Epithelial cell of proximal tubule (primary cell): ENCODE results near the gene EPHA4. TPM values are rescaled to one million over a fixed set of nuclear protein-coding genes. Genes with fewer than 3 reads are reported as not detected.
A peak's percentile ranks its signal among the peaks of the same experiment; 100 is the strongest.

Experiments
- DNase-seq: peaks from one replicate; pipeline ENCODE4 v3.0.0-alpha.2; 2011; ENCODE audit warnings: low read depth
- H3K4me3 ChIP-seq: 2 replicates; pipeline ENCODE4 v1.5.1; 2011; ENCODE audit warnings: low read depth, mild to moderate bottlenecking, low read length
- CTCF ChIP-seq: conservative IDR thresholded peaks from 2 replicates; pipeline ENCODE4 v1.5.1; 2012; ENCODE audit warnings: low read depth, mild to moderate bottlenecking, low read length
- total RNA-seq: library from RNA; depleted of rRNA; stranded (reverse); fragments of >200 nt; gene quantifications from 2 replicates; pipeline ENCODE4 v1.2.3, GENCODE V29; 2015

Gene EPHA4
- total RNA-seq, 1 donor from 2014 or later: 13.3 TPM

GRCh38 chr2:221573430-221574230, 1.5 kb upstream of the EPHA4 start:
- H3K4me3 ChIP-seq: peak overlapping the region; percentile 63
- TF ChIP-seq CTCF: peak; percentile 88
- no peak for DNase-seq

GRCh38 chr2:221572821-221573429, 821 bp upstream of the EPHA4 start:
- H3K4me3 ChIP-seq: peak overlapping the region; percentile 63

GRCh38 chr2:221571551-221572218, 419 bp downstream of the EPHA4 start:
- peak overlapping the region; percentile 63 for H3K4me3 ChIP-seq
- no peak for DNase-seq
- TF ChIP-seq CTCF: no peak

More at GRCh38 chr2:221572821-221573429, 821 bp upstream of the EPHA4 start:
- TF ChIP-seq CTCF: no peak
- no peak for DNase-seq

- DNase-seq: no peak
- H3K4me3 ChIP-seq: peak overlapping the region; percentile 63
- TF ChIP-seq CTCF: no peak
Observed at GRCh38 chr2:221571025-221571550, 1.0 kb downstream of the EPHA4 start.

- TF ChIP-seq CTCF: peak; percentile 46
- peak overlapping the region; percentile 63 for H3K4me3 ChIP-seq
- no peak for DNase-seq
Observed at GRCh38 chr2:221570321-221570935, 1.7 kb downstream of the EPHA4 start.

GRCh38 chr2:221569871-221570270, 2.2 kb downstream of the EPHA4 start:
- TF ChIP-seq CTCF: no peak
- no peak for DNase-seq
- H3K4me3 ChIP-seq: peak overlapping the region; percentile 63
